Right lobe of liver (tissue), 6 donors: ENCODE data around the gene EVI5. TPM values are rescaled to one million over a fixed set of nuclear protein-coding genes. Genes with fewer than 3 reads are reported as not detected.

Source experiments
- ATAC-seq, 4 donors: fragments of 200-7000 bp; cut with Tn5 transposase; one replicate each; pipeline ENCODE4 v1.9.1; 2020; ENCODE audit warnings: mild to moderate bottlenecking in 4 of 4, moderate library complexity in 4 of 4
- DNase-seq, 3 donors: peaks; one replicate each; pipeline ENCODE4 v3.0.0-alpha.2; 2020
- H3K27ac ChIP-seq, 3 donors: fragments of 200-600 bp; one replicate each; pipeline ENCODE4 v1.8.0; 2022
- H3K27me3 ChIP-seq, 2 donors: fragments of 200-600 bp; one replicate each; pipeline ENCODE4 v1.8.0; 2022
- H3K36me3 ChIP-seq, 4 donors: fragments of 200-600 bp; sonication (generic) in 1 of 4; one replicate each; pipeline versions ENCODE4 v1.5.1 to v1.8.0; 2017 to 2022; ENCODE audit warnings: control low read depth in 1 of 4
- H3K4me1 ChIP-seq, 4 donors: fragments of 200-600 bp; sonication (generic) in 1 of 4; one replicate each; pipeline versions ENCODE4 v1.5.1 to v1.8.0; 2017 to 2022; ENCODE audit warnings: control low read depth in 1 of 4
- H3K4me3 ChIP-seq, 3 donors: fragments of 200-600 bp; one replicate each; pipeline ENCODE4 v1.8.0; 2022
- H3K9me3 ChIP-seq, 4 donors: fragments of 200-600 bp; sonication (generic) in 1 of 4; one replicate each; pipeline versions ENCODE4 v1.5.1 to v1.8.0; 2017 to 2022; ENCODE audit warnings: control low read depth in 1 of 4
- CTCF ChIP-seq, 4 donors: fragments of 200-600 bp in 3 of 4; fragments of 450-650 bp in 1 of 4; IDR thresholded peaks; one replicate each; pipeline versions ENCODE4 v1.5.1 to v1.8.0; 2016 to 2022; ENCODE audit warnings: antibody characterized with exemption in 4 of 4, mild to moderate bottlenecking in 2 of 4
- POLR2A ChIP-seq: fragments of 450-650 bp; IDR thresholded peaks from one replicate; pipeline ENCODE4 v1.6.1; 2017; ENCODE audit warnings: antibody characterized with exemption, mild to moderate bottlenecking
- WGBS: methylation state at CpG from one replicate; pipeline ENCODE4 v1.1.6; 2018; ENCODE audit warnings: low coverage, low lambda C conversion rate; ENCODE audit not compliant: insufficient coverage; ENCODE audit errors: missing lambda C conversion rate; 5-methylcytosine and 5-hydroxymethylcytosine counted together
- intact Hi-C, 2 donors: fragments of 100-400 bp; cut with DNase I; formaldehyde crosslinking; loops; one replicate each; pipeline versions ENCODE4 v1.11.2 to v1.14.1; 2022
- total RNA-seq, 6 experiments: library from RNA; depleted of rRNA in 2 of 6; stranded (reverse); fragments of >200 nt in 2 of 6; fragmentation: NEBNext Ultra II Directional in 3 of 6; extraction: Animal tissue kit (Norgen Biotek cat#: 25700) in 3 of 6; gene quantifications; one replicate each; pipeline versions ENCODE4 v1.1.0 to v1.2.4, GENCODE V29; 2016 to 2023
- donor health status: DM: no; HTN: yes; CAD: no.
- donor health status: DM: no; HTN: no; CAD: no.
- donor health status: DM: no; HTN: no; CAD: no.
- donor health status: DM: no; HTN: yes; CAD: no.
- donor health status: DM: no; HTN: yes; CAD: no.

The EVI5 gene
- total RNA-seq, 6 experiments from 2014 or later, result 12.8 to 27.7 (median 19.0) TPM

- no peak for ATAC-seq
- Histone ChIP-seq H3K36me3 (no peaks in the 10 kb centered on the region), H3K4me1 (peaks cover 0 to 52% (median 21%) of the 10 kb centered on the region in 4 donors), H3K27me3 (peaks cover 7 to 58% of the 10 kb centered on the region in 2 donors), H3K4me3 (no peak overlapping the region), H3K9me3 (no peaks in the 10 kb centered on the region), H3K27ac (no peak overlapping the region)
- no peak for DNase-seq
- WGBS, result 27% methylated on average over 2 of the region's 65 CpGs
- no peak for TF ChIP-seq CTCF (IDR thresholded peaks at IDR 0.05)
- no peak for TF ChIP-seq POLR2A
- intact Hi-C loops, result no loop called here
Measured at GRCh38 chr1:92480813-92481598, 303.9 kb downstream of the EVI5 start.

- WGBS, result 62% methylated on average over 12 of the region's 59 CpGs
- Histone ChIP-seq H3K27me3 (peaks cover under 1 to 52% of the 10 kb centered on the region in 2 donors), H3K36me3 (no peaks in the 10 kb centered on the region), H3K4me3 (no peak overlapping the region), H3K4me1 (peaks cover 0 to 46% (median 18%) of the 10 kb centered on the region in 4 donors), H3K9me3 (no peaks in the 10 kb centered on the region), H3K27ac (no peak overlapping the region)
- TF ChIP-seq POLR2A (no peak), CTCF (IDR thresholded peaks at IDR 0.05) (no peak)
- DNase-seq, result peak in 1 of 3 donors; percentile 51
- intact Hi-C loops, result no loop called here
- no peak for ATAC-seq
Measured at GRCh38 chr1:92480200-92480812, 304.6 kb downstream of the EVI5 start.

GRCh38 chr1:92479587-92479986, 305.3 kb downstream of the EVI5 start:
- no peak for TF ChIP-seq POLR2A
- no peak for TF ChIP-seq CTCF (IDR thresholded peaks at IDR 0.05)
- H3K27me3 ChIP-seq, result peaks cover 0 to 45% of the 10 kb centered on the region in 2 donors
- DNase-seq (no peak), ATAC-seq (no peak)
- H3K4me3 ChIP-seq, result no peak overlapping the region
- no peak overlapping the region for H3K27ac ChIP-seq
- H3K9me3 ChIP-seq, result no peaks in the 10 kb centered on the region
- no peaks in the 10 kb centered on the region for H3K36me3 ChIP-seq
- peaks cover 0 to 39% (median 14%) of the 10 kb centered on the region in 4 donors for H3K4me1 ChIP-seq
- 85% methylated on average over 6 of the region's 9 CpGs for WGBS
- intact Hi-C loops, result no loop called here

GRCh38 chr1:92478393-92478792, 306.5 kb downstream of the EVI5 start:
- no peak for ATAC-seq
- TF ChIP-seq CTCF (IDR thresholded peaks at IDR 0.05) (no peak), POLR2A (no peak)
- peaks cover 0 to 33% of the 10 kb centered on the region in 2 donors for H3K27me3 ChIP-seq
- no peaks in the 10 kb centered on the region for H3K9me3 ChIP-seq
- peaks cover 0 to 28% (median 9%) of the 10 kb centered on the region in 4 donors for H3K4me1 ChIP-seq
- H3K27ac ChIP-seq, result no peak overlapping the region
- H3K36me3 ChIP-seq, result no peaks in the 10 kb centered on the region
- 86% methylated on average over 2 of the region's 3 CpGs for whole genome bisulfite sequencing
- no peak overlapping the region for H3K4me3 ChIP-seq
- intact Hi-C loops, result no loop called here
- no peak for DNase-seq
